Posterior cingulate gyrus (tissue), 11 donors: ENCODE measurements around the gene HSBP1L1.
"Not testable (repeated sequence)": the region's sequence is repeated elsewhere in the genome, so short reads cannot be mapped to it uniquely, and the experiment has no call there.

Experiments
- DNase-seq, 10 donors: peaks; one replicate each; pipeline versions ENCODE4 v3.0.0 to v3.0.0-alpha.2; 2020 to 2021; ENCODE audit warnings: mixed read lengths in 3 of 10
- intact Hi-C: fragments of 100-400 bp; cut with DNase I; formaldehyde crosslinking; loops from one replicate; pipeline ENCODE4 v1.15.1; 2023

HSBP1L1 gene

GRCh38 chr18:79975043-79975442 lies 10.6 kb downstream of the HSBP1L1 start:
- no peak for DNase-seq
- intact Hi-C loops = no loop called here

- intact Hi-C loops = no loop called here
- DNase-seq = peak in 1 of 10 donors; percentile 55
Measured at GRCh38 chr18:79975985-79976680, 11.7 kb downstream of the HSBP1L1 start.

- no peak for DNase-seq
- intact Hi-C loops = no loop called here
Measured at GRCh38 chr18:79979843-79980242, 15.4 kb downstream of the HSBP1L1 start.

- DNase-seq = no peak
- intact Hi-C loops = no loop called here
Measured at GRCh38 chr18:79980585-79980984, 16.1 kb downstream of the HSBP1L1 start.

DNA sequence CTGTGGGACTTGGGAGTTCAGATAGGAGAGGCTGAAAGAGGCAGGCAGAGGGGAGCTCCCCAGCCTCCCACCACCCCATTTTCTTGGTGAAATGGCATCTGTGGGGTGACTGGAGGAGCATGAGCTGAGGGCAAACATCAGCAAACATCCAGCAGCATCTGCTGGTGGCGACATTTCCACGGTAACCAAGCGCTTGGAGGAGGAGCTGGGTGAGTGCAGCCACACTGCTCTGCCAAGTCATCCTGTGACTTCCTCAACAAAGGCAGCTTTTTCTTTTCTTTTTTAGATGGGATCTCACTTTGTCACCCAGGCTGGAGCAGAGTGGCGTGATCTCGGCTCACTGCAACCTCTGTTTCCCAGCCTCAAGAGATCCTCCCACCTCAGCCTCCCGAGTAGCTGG lies 18.3 kb downstream of the HSBP1L1 start:
- intact Hi-C loops = no loop called here
- DNase-seq = peak in 3 of 10 donors; percentile 26 to 89 (median 52)

DNA sequence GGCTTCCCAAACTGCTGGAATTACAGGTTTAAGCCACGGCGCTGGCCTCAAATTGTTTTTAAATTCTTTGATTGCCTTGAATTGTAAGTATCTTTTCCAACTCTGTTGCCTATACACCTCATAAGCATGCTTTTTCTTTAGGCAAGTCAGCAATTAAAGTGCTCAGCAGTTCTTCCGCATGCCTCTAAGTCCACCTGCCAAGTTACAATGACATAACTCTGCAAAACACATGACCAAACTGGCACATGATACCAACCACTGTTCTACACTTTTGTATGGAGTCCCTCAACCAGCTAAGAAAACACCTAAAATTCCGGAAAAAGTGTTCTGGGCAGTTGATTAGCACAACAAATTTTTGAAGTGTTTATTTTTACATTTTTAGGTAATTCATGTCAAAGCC lies 18.8 kb downstream of the HSBP1L1 start:
- DNase-seq = no peak
- intact Hi-C loops = no loop called here

DNA sequence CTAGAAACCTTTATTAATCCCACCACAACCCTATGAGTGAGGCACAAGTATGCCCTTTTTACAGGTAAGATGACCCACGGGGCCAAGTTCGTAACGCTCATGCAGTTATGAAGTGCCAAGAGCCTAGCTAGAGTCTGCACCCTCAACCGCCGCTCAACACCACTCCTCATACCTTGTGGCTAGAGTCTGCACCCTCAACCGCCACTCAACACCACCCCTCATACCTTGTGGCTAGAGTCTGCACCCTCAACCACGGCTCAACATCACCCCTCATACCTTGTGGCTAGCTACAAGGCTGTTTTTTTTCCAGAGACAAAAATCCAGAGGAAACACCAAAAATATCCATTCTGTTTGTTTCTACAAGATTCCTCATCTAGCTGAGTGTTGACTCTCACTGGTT lies 19.4 kb downstream of the HSBP1L1 start:
- intact Hi-C loops = no loop called here
- DNase-seq = no peak

DNA sequence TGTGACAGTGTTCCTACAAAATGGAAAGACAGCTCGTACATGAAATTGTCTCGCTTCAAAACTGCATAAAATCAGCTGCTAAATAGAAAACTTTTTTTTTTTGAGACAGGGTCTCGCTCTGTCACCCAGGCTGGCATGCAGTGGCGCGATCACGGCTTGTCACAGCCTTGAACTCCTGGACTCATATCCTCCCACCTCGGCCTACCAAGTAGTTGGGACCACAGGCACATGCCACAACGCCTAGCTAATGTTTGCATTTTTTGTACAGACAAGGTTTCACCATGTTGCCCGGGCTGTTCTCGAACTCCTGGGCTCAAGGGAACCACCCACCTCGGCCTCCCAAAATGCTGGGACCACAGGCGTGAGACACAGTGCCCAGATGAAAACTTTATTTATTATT lies 20.7 kb downstream of the HSBP1L1 start:
- intact Hi-C loops = loop anchor here (5.0 kb wide), 2 partner anchors 33 to 47 kb away; partner anchors contain the start of genes RBFA and SLC66A2
- DNase-seq = no peak

- intact Hi-C loops = loop anchor here (5.0 kb wide), 2 partner anchors 34 to 46 kb away; partner anchors contain the start of genes RBFA and SLC66A2
- no peak for DNase-seq
Measured at GRCh38 chr18:79986726-79987125, 22.3 kb downstream of the HSBP1L1 start.

GRCh38 chr18:79987566-79987965 lies 23.1 kb downstream of the HSBP1L1 start:
- DNase-seq = no peak
- intact Hi-C loops = loop anchor here (5.0 kb wide), 2 partner anchors 35 to 45 kb away; partner anchors contain the start of genes RBFA and SLC66A2

DNA sequence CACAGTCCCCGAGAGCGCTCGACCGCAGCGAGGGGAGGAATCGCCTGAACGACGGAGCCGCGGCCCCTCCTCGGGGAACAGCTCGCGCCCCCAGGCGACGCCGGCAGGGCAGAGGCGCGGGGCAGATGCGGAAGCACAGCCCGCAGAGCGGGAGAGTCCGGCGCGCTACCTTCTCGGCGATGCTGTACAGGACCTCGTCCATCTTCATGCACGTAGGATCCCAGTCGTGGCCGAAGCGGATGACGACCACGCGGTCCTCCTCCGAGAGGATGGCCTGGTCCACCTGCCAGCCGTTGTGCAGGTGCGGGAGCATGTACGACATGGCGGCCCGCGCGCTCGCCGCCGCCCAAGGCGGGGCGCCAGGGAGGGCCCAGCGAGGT lies 23.6 kb downstream of the HSBP1L1 start:
- peak in 8 of 10 donors; percentile 42 to 94 (median 54) for DNase-seq
- intact Hi-C loops = loop anchor here (5.0 kb wide), 2 partner anchors 36 to 44 kb away; partner anchors contain the start of genes RBFA and SLC66A2

GRCh38 chr18:79988451-79989194 lies 24.2 kb downstream of the HSBP1L1 start, which contains the start of gene TXNL4A:
TSS of gene TXNL4A (minus strand) at chr18:79988563. CDS start at chr18:79988392, 171 bp downstream.
- peak; percentile 73 to 98 (median 85) for DNase-seq
- intact Hi-C loops = loop anchor here (5.0 kb wide), 2 partner anchors 36 to 44 kb away; partner anchors contain the start of genes RBFA and SLC66A2

- intact Hi-C loops = loop anchor here (5.0 kb wide), 2 partner anchors 37 to 43 kb away; partner anchors contain the start of genes RBFA and SLC66A2
- peak in 1 of 10 donors; percentile 76 for DNase-seq
Measured at GRCh38 chr18:79989195-79989497, 24.7 kb downstream of the HSBP1L1 start.

DNA sequence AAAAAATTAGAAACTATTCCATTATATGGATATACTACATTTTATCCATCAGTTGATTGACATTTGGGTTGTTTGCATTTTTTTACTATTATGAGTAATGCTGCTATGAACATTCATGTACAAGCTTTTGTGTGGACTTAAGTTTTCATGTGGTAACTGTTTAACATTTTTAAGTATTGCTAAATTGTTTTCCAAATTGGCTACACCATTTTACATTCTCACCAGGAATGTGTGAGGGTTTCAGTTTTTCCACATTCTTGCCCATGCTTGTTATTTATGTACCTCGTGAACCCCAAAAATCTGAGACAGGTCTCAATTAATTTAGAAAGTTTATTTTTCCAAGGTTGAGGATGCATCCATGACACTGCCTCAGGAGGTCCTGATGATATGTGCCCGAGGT lies 27.1 kb downstream of the HSBP1L1 start:
- DNase-seq = no peak
- intact Hi-C loops = no loop called here

GRCh38 chr18:79999701-80000100 lies 35.3 kb downstream of the HSBP1L1 start:
- DNase-seq, intact Hi-C loops: not testable (repeated sequence)

GRCh38 chr18:80000877-80001276 lies 36.4 kb downstream of the HSBP1L1 start:
- intact Hi-C loops = no loop called here
- DNase-seq = no peak

GRCh38 chr18:80002468-80002867 lies 38.0 kb downstream of the HSBP1L1 start:
- intact Hi-C loops = no loop called here
- DNase-seq = no peak

GRCh38 chr18:80004600-80005342 lies 40.3 kb downstream of the HSBP1L1 start:
- intact Hi-C loops = no loop called here
- no peak for DNase-seq

DNA sequence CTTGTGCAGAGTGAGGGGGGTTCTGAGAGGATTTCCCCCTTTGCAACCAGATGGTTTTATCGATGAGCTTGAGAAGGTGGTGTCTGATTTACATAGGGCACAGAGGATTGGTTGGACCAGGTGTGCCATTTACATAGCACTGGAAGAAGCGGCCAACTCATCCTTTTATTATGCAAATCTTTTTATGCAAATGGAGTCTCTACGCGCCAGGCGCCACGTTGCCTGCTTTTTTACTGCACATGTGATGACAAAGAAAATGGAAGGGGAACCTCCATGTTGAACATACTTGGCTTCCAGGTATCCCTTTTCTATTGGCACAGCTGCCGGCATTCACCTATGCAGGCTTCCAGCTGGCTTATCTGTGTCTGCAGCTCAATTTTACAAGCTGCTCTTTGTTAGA lies 42.3 kb downstream of the HSBP1L1 start:
- intact Hi-C loops = no loop called here
- DNase-seq = no peak

DNA sequence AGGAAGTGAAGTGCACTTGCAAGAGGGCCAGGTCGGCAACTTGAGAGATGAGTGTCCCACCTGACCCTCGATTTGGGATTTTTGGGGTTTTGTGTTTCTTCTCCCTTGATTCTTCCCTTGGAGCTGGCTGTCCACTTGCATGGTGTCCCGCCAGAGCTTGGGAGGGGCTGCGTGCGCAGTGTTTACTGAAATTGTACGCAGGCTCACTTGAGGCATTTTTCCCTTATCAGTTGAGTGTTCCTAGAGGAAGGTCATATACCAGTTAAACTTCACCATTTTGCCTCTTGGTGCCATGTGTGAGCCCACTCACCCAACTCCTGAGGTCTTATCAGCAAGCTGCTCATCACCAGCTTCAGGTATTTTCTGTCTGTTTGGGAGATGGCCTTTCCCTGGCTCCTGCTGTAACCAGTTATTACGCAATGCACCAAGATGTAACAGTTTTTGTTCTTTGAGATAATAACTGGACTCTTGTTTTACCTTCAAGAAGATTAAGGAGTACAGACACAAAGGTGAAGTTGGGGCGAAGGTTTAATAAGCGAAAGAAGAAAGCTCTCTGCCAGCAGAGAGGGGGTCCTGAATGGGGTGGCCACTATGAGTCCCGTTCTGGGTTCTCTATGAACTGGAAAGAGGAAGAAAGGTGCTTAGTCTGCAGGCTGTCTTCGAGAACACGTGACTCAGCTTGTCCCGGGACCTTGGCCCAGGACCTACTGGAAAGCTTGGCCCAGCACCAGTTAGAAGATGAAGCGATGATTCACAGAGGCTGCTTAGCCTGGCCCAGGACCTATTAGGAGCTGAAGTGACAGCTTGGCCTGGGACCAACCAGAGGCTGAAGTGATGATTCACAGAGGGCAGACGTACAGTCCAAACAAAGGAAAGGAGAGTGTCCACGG lies 45.5 kb downstream of the HSBP1L1 start:
- intact Hi-C loops = no loop called here
- DNase-seq = peak in 2 of 10 donors; percentile 18 to 22
